ENCODE measurements around the gene ITPR2. TPM values are rescaled to one million over a fixed set of nuclear protein-coding genes. Genes with fewer than 3 reads are reported as not detected.

The ITPR2 gene
- total RNA-seq, 1 experiment from 2014 or later, result 41.6 TPM

DNA sequence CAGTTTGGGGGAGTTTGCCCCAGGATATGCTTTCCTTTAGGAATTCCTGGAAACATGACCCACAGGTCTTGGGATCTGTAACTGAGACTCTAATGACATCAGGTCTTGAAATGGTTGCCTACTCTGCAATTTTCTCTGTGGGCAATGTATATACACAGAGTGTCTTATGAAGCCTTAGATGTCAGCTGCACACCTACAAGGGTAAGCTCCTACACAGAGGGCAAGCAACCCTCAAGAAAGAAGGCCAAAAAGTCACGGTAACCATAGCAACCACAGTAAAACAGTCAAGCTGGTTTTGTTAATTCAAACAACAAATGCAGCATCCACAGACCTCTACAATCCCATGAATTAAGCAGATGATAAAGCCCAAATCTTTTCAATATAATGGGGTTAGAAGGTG lies 344.6 kb downstream of the ITPR2 start:
- POLR2A ChIA-PET, result no interaction called here
- no peak overlapping the region for H3K4me3 ChIP-seq (ENCODE audit: low read depth, low read length)
- DNase-seq, result no peak
- Mint-ChIP-seq H3K9me3 (ENCODE audit: unreplicated experiment) (peaks cover 17% of the 10 kb centered on the region), H3K27ac (ENCODE audit: unreplicated experiment) (no peak overlapping the region), H3K4me3 (ENCODE audit: unreplicated experiment) (no peak overlapping the region), H3K36me3 (ENCODE audit: insufficient read depth, unreplicated experiment) (peaks cover 4% of the 10 kb centered on the region), H3K27me3 (ENCODE audit: insufficient read depth, unreplicated experiment) (no peaks in the 10 kb centered on the region), H3K4me1 (ENCODE audit: low read depth, unreplicated experiment) (no peaks in the 10 kb centered on the region)
- H3K27me3 ChIP-seq (replicated peaks; ENCODE audit: control insufficient read depth, insufficient read depth, low read length), result no peaks in the 10 kb centered on the region
- BruUV-seq (replicated peaks), result no TSS peak
- H3K4me1 ChIP-seq, result peaks cover 3% of the 10 kb centered on the region
- H3K36me3 ChIP-seq (ENCODE audit: control insufficient read depth, insufficient read depth, low read length), result no peaks in the 10 kb centered on the region; the same call in 1 of the 2 replicates
- no peaks in the 10 kb centered on the region for H3K9me3 ChIP-seq
- CTCF ChIA-PET, result no interaction called here
- no peak for TF ChIP-seq CTCF (IDR thresholded peaks at IDR 0.05; ENCODE audit: insufficient read depth in 1 of 2, low read depth in 1 of 2, low read length in 1 of 2, severe bottlenecking in 1 of 2, unreplicated experiment in 1 of 2)
- intact Hi-C loops (cut with micrococcal nuclease; ENCODE audit: unreplicated experiment), result no loop called here

- Histone ChIP-seq H3K27me3 (replicated peaks; ENCODE audit: control insufficient read depth, insufficient read depth, low read length) (no peaks in the 10 kb centered on the region), H3K9me3 (no peaks in the 10 kb centered on the region), H3K4me1 (no peaks in the 10 kb centered on the region), H3K36me3 (ENCODE audit: control insufficient read depth, insufficient read depth, low read length) (no peaks in the 10 kb centered on the region), H3K4me3 (ENCODE audit: low read depth, low read length) (no peak overlapping the region)
- Mint-ChIP-seq H3K4me3 (ENCODE audit: unreplicated experiment) (no peak overlapping the region), H3K27ac (ENCODE audit: unreplicated experiment) (no peak overlapping the region), H3K9me3 (ENCODE audit: unreplicated experiment) (peaks cover 19% of the 10 kb centered on the region), H3K36me3 (ENCODE audit: insufficient read depth, unreplicated experiment) (peaks cover 11% of the 10 kb centered on the region), H3K27me3 (ENCODE audit: insufficient read depth, unreplicated experiment) (no peaks in the 10 kb centered on the region), H3K4me1 (ENCODE audit: low read depth, unreplicated experiment) (no peaks in the 10 kb centered on the region)
- TF ChIP-seq CTCF (IDR thresholded peaks at IDR 0.05; ENCODE audit: insufficient read depth in 1 of 2, low read depth in 1 of 2, low read length in 1 of 2, severe bottlenecking in 1 of 2, unreplicated experiment in 1 of 2), result no peak
- DNase-seq, result no peak
- POLR2A ChIA-PET, result no interaction called here
- intact Hi-C loops (cut with micrococcal nuclease; ENCODE audit: unreplicated experiment), result no loop called here
- CTCF ChIA-PET, result no interaction called here
- BruUV-seq (replicated peaks), result no TSS peak
These were observed 359.7 kb downstream of the ITPR2 start for GRCh38 chr12:26473291-26473690.

- Mint-ChIP-seq H3K9me3 (ENCODE audit: unreplicated experiment) (peaks cover 19% of the 10 kb centered on the region), H3K4me1 (ENCODE audit: low read depth, unreplicated experiment) (no peaks in the 10 kb centered on the region), H3K27me3 (ENCODE audit: insufficient read depth, unreplicated experiment) (no peaks in the 10 kb centered on the region), H3K36me3 (ENCODE audit: insufficient read depth, unreplicated experiment) (peaks cover 11% of the 10 kb centered on the region), H3K4me3 (ENCODE audit: unreplicated experiment) (no peak overlapping the region), H3K27ac (ENCODE audit: unreplicated experiment) (no peak overlapping the region)
- BruUV-seq (replicated peaks), result no TSS peak
- H3K36me3 ChIP-seq (ENCODE audit: control insufficient read depth, insufficient read depth, low read length), result no peaks in the 10 kb centered on the region
- H3K27me3 ChIP-seq (replicated peaks; ENCODE audit: control insufficient read depth, insufficient read depth, low read length), result no peaks in the 10 kb centered on the region
- no peaks in the 10 kb centered on the region for H3K4me1 ChIP-seq
- DNase-seq, result no peak
- ChIA-PET CTCF (no interaction called here), POLR2A (no interaction called here)
- no peak overlapping the region for H3K4me3 ChIP-seq (ENCODE audit: low read depth, low read length)
- H3K9me3 ChIP-seq, result no peaks in the 10 kb centered on the region
- intact Hi-C loops (cut with micrococcal nuclease; ENCODE audit: unreplicated experiment), result no loop called here
- TF ChIP-seq CTCF (IDR thresholded peaks at IDR 0.05; ENCODE audit: insufficient read depth in 1 of 2, low read depth in 1 of 2, low read length in 1 of 2, severe bottlenecking in 1 of 2, unreplicated experiment in 1 of 2), result no peak
These were observed 361.4 kb downstream of the ITPR2 start for GRCh38 chr12:26471560-26471959.

Data from Caco-2 (cell line).